SK-N-SH (cell line): Measurements from ENCODE around the gene GOLGB1. TPM values are rescaled to one million over a fixed set of nuclear protein-coding genes. Genes with fewer than 3 reads are reported as not detected.

Experiments used
- CTCF ChIA-PET: fragments of 300-600, 350-600 bp; formaldehyde crosslinking; extraction: SDS; loops from one replicate; lab custom pipeline; 2021; lab: Yijun Ruan, JAX
- POLR2A ChIA-PET: fragments of 350-600 bp; sonication (Branson Sonifier 250); formaldehyde crosslinking; extraction: SDS; loops from one replicate; lab custom pipeline; 2020; ENCODE audit warnings: antibody characterized with exemption, inconsistent platforms; lab: Yijun Ruan, JAX
- DNase-seq: peaks from one replicate; pipeline ENCODE4 v3.0.0; 2012
- H2AFZ ChIP-seq: fragments of 200-600 bp; sonication (generic); 2 replicates; pipeline ENCODE4 v1.8.1; 2016; ENCODE audit warnings: antibody characterized with exemption, mild to moderate bottlenecking, low read depth
- H3F3A ChIP-seq: fragments of 200-600 bp; sonication (generic); replicated peaks from 2 replicates; pipeline ENCODE3; 2016; ENCODE audit warnings: antibody characterized with exemption, mild to moderate bottlenecking; ENCODE audit not compliant: insufficient read depth
- H3K27ac ChIP-seq, 2 experiments: fragments of 200-500 bp in 1 of 2; fragments of 200-600 bp in 1 of 2; sonication (Bioruptor generic) in 1 of 2; sonication (generic), shearing (Covaris generic) in 1 of 2; 2 replicates each; pipeline versions ENCODE4 v1.5.1 to v1.6.1; 2014 to 2016; ENCODE audit warnings: low read depth in 2 of 2, inconsistent platforms in 1 of 2, low read length in 1 of 2, mild to moderate bottlenecking in 1 of 2, mixed read lengths in 1 of 2
- H3K27me3 ChIP-seq: fragments of 200-600 bp; sonication (generic), shearing (Covaris generic); 2 replicates; pipeline ENCODE4 v1.6.1; 2016; ENCODE audit warnings: mixed run types; ENCODE audit not compliant: insufficient read depth
- H3K36me3 ChIP-seq, 2 experiments: fragments of 200-500 bp in 1 of 2; fragments of 200-600 bp in 1 of 2; sonication (Bioruptor generic) in 1 of 2; sonication (generic) in 1 of 2; replicated peaks in 1 of 2; 2 replicates each; pipeline versions ENCODE3 to v1.5.1; 2014 to 2016; ENCODE audit warnings: low read length in 1 of 2, mild to moderate bottlenecking in 1 of 2; ENCODE audit not compliant: insufficient read depth in 2 of 2, control insufficient read depth in 1 of 2
- H3K4me1 ChIP-seq, 2 experiments: fragments of 200-500 bp in 1 of 2; fragments of 200-600 bp in 1 of 2; sonication (Bioruptor generic) in 1 of 2; sonication (generic), shearing (Covaris generic) in 1 of 2; 2 replicates each; pipeline versions ENCODE4 v1.5.1 to v1.6.1; 2014 to 2016; ENCODE audit warnings: low read depth in 1 of 2, low read length in 1 of 2, mixed run types in 1 of 2; ENCODE audit not compliant: insufficient read depth in 2 of 2, control insufficient read depth in 1 of 2
- H3K4me2 ChIP-seq: fragments of 200-600 bp; sonication (generic), shearing (Covaris generic); 2 replicates; pipeline ENCODE4 v1.6.1; 2017; ENCODE audit warnings: mixed run types
- H3K4me3 ChIP-seq, 2 experiments: fragments of 200-500 bp in 1 of 2; fragments of 200-600 bp in 1 of 2; sonication (Bioruptor generic) in 1 of 2; sonication (generic), shearing (Covaris generic) in 1 of 2; 2 replicates each; pipeline versions ENCODE4 v1.5.1 to v1.8.1; 2014 to 2016; ENCODE audit warnings: low read depth in 2 of 2, inconsistent platforms in 1 of 2, low read length in 1 of 2, mild to moderate bottlenecking in 1 of 2, mixed read lengths in 1 of 2, moderate library complexity in 1 of 2
- H3K79me2 ChIP-seq: fragments of 200-600 bp; sonication (generic); 2 replicates; pipeline ENCODE4 v1.8.1; 2017; ENCODE audit warnings: mild to moderate bottlenecking; ENCODE audit not compliant: insufficient read depth
- H3K9ac ChIP-seq: fragments of 200-600 bp; sonication (generic); 2 replicates; pipeline ENCODE4 v1.6.1; 2017; ENCODE audit warnings: mixed run types
- H3K9me2 ChIP-seq: fragments of 200-600 bp; sonication (generic); 2 replicates; pipeline ENCODE4 v1.6.1; 2017; ENCODE audit warnings: mixed run types
- H3K9me3 ChIP-seq: fragments of 200-600 bp; sonication (generic); 2 replicates; pipeline ENCODE4 v1.6.1; 2017; ENCODE audit warnings: mixed run types, mild to moderate bottlenecking, moderate library complexity
- H4K20me1 ChIP-seq: fragments of 200-600 bp; sonication (generic); 2 replicates; pipeline ENCODE4 v1.6.1; 2017; ENCODE audit warnings: mild to moderate bottlenecking, mixed run types; ENCODE audit not compliant: insufficient read depth
- CHD2 ChIP-seq: fragments of 150-350 bp; IDR thresholded peaks from 2 replicates; pipeline ENCODE4 v1.6.1; 2018; ENCODE audit warnings: low read length; ENCODE audit not compliant: partially characterized antibody
- ELF1 ChIP-seq: IDR thresholded peaks from 2 replicates; pipeline ENCODE4 v1.4.0; 2012
- EP300 ChIP-seq, 2 experiments: IDR thresholded peaks; 2 replicates each; pipeline versions ENCODE4 v1.4.0 to v1.6.1; 2012; ENCODE audit warnings: borderline replicate concordance in 1 of 2, low read depth in 1 of 2, low read length in 1 of 2
- EZH2phosphoT487 ChIP-seq: fragments of 200-600 bp; sonication (generic); IDR thresholded peaks from 2 replicates; pipeline ENCODE4 v1.6.1; 2017; ENCODE audit warnings: low read depth, mixed run types, mild to moderate bottlenecking, antibody characterized with exemption, moderate library complexity, borderline replicate concordance
- FOSL2 ChIP-seq: IDR thresholded peaks from 2 replicates; pipeline ENCODE4 v1.4.0; 2012; ENCODE audit warnings: low read depth, mild to moderate bottlenecking, moderate library complexity, borderline replicate concordance
- FOXJ3 ChIP-seq: sonication (generic); formaldehyde crosslinking; IDR thresholded peaks from 2 replicates; pipeline ENCODE4 v1.5.1; 2020; ENCODE audit warnings: mild to moderate bottlenecking, missing genetic modification reagents
- GABPA ChIP-seq: IDR thresholded peaks from 2 replicates; pipeline ENCODE4 v1.4.0; 2012; ENCODE audit warnings: low read depth, mild to moderate bottlenecking
- GATA2 ChIP-seq: sonication (generic); formaldehyde crosslinking; IDR thresholded peaks from 2 replicates; pipeline ENCODE4 v1.5.0; 2020; ENCODE audit warnings: mild to moderate bottlenecking, missing genetic modification reagents
- JUND ChIP-seq: IDR thresholded peaks from 2 replicates; pipeline ENCODE4 v1.4.0; 2012
- MAX ChIP-seq: IDR thresholded peaks from 2 replicates; pipeline ENCODE4 v1.4.0; 2012; ENCODE audit warnings: low read depth
- MEF2A ChIP-seq: IDR thresholded peaks from 2 replicates; pipeline ENCODE4 v1.4.0; 2012; ENCODE audit warnings: low read depth, borderline replicate concordance
- NRF1 ChIP-seq: IDR thresholded peaks from 2 replicates; pipeline ENCODE4 v1.6.1; 2012; ENCODE audit warnings: low read depth, mild to moderate bottlenecking, low read length
- RCOR1 ChIP-seq: fragments of 150-350 bp; IDR thresholded peaks from 2 replicates; pipeline ENCODE4 v1.6.1; 2017; ENCODE audit warnings: antibody characterized with exemption, low read length
- RXRA ChIP-seq: IDR thresholded peaks from 2 replicates; pipeline ENCODE4 v1.4.0; 2012; ENCODE audit warnings: low read depth, mild to moderate bottlenecking, borderline replicate concordance
- TAF1 ChIP-seq: IDR thresholded peaks from 2 replicates; pipeline ENCODE4 v1.6.1; 2012; ENCODE audit warnings: low read depth, mild to moderate bottlenecking, low read length, moderate library complexity, borderline replicate concordance
- TCF12 ChIP-seq: IDR thresholded peaks from 2 replicates; pipeline ENCODE4 v1.4.0; 2012
- TEAD4 ChIP-seq: IDR thresholded peaks from 2 replicates; pipeline ENCODE4 v1.4.0; 2012; ENCODE audit warnings: mild to moderate bottlenecking, borderline replicate concordance; ENCODE audit not compliant: insufficient read depth
- USF1 ChIP-seq: IDR thresholded peaks from 2 replicates; pipeline ENCODE4 v1.4.0; 2012; ENCODE audit warnings: low read depth, borderline replicate concordance
- YY1 ChIP-seq: IDR thresholded peaks from 2 replicates; pipeline ENCODE4 v1.4.0; 2012; ENCODE audit warnings: low read depth, mild to moderate bottlenecking
- WGBS: methylation state at CpG from one replicate; pipeline ENCODE4 v1.1.6; 2017; ENCODE audit warnings: low lambda C conversion rate; 5-methylcytosine and 5-hydroxymethylcytosine counted together
- polyA plus RNA-seq, 3 experiments: library from polyadenylated mRNA; depleted of rRNA; stranded (reverse); fragments of >200 nt; gene quantifications; 2 replicates each; pipeline ENCODE4 v1.2.3, GENCODE V29; 2012
- TF ChIP-seq, protein P1 (sequence below): IDR thresholded peaks from 2 replicates; pipeline ENCODE4; 2012

Gene GOLGB1
- polyA plus RNA-seq, 1 of the 3 experiments (the other 2 are of a cell fraction): 10.3 TPM

DNA sequence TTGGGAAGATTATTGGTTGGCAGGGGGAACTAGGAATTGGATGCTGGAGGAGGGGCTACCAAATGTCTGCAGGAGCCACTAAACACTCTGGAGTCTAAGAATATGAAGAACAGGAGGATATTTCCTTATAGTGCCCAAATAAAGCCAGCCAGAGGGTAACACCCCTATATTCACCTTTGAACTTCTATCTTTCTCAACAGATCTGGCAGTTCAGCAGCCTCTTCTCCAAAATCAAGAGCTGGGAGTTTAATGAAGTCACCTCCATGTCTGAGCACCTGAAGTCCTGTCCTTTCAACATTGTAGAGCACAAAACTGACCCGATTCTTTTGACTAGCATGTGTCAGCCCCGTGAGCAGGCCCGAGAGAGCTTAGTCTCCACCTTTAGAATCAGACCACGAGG lies 123.0 kb downstream of the GOLGB1 start:
- no peak for DNase-seq
- H3K4me1 ChIP-seq: no peaks in the 10 kb centered on the region
- H2AFZ ChIP-seq: no peak overlapping the region
- H3K9ac ChIP-seq: no peak overlapping the region
- no peaks in the 10 kb centered on the region for H3K9me3 ChIP-seq
- H4K20me1 ChIP-seq: no peaks in the 10 kb centered on the region
- H3K4me3 ChIP-seq: no peak overlapping the region
- no peak overlapping the region for H3K4me2 ChIP-seq
- WGBS: 48% methylated on average over 4 of the region's 4 CpGs
- ChIA-PET CTCF (no interaction called here), POLR2A (no interaction called here)
- no peaks in the 10 kb centered on the region for H3F3A ChIP-seq
- no peaks in the 10 kb centered on the region for H3K9me2 ChIP-seq
- no peaks in the 10 kb centered on the region for H3K36me3 ChIP-seq
- no peak for TF ChIP-seq EP300 (IDR thresholded peaks at IDR 0.05; ENCODE audit: borderline replicate concordance in 1 of 2, low read depth in 1 of 2, low read length in 1 of 2)
- TF ChIP-seq CHD2: no peak
- TF ChIP-seq MAX: no peak
- TF ChIP-seq JUND: no peak
- no peak for TF ChIP-seq FOSL2
- no peak for TF ChIP-seq USF1
- no peak for TF ChIP-seq GATA2 (CRISPR knock-in tag)
- TF ChIP-seq TAF1: no peak
- TF ChIP-seq TEAD4: no peak
- no peak for TF ChIP-seq GABPA
- TF ChIP-seq ELF1: no peak
- TF ChIP-seq, protein P1, sequence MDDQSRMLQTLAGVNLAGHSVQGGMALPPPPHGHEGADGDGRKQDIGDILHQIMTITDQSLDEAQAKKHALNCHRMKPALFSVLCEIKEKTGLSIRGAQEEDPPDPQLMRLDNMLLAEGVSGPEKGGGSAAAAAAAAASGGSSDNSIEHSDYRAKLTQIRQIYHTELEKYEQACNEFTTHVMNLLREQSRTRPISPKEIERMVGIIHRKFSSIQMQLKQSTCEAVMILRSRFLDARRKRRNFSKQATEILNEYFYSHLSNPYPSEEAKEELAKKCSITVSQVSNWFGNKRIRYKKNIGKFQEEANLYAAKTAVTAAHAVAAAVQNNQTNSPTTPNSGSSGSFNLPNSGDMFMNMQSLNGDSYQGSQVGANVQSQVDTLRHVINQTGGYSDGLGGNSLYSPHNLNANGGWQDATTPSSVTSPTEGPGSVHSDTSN: no peak
- no peak for TF ChIP-seq EZH2phosphoT487
- H3K79me2 ChIP-seq: no peaks in the 10 kb centered on the region
- H3K27ac ChIP-seq: no peak overlapping the region
- H3K27me3 ChIP-seq: peaks cover 5% of the 10 kb centered on the region

GRCh38 chr3:121624147-121624899 lies 125.2 kb downstream of the GOLGB1 start:
- CTCF ChIA-PET: no interaction called here
- no peak overlapping the region for H3K4me2 ChIP-seq
- H3K9ac ChIP-seq: no peak overlapping the region
- no peaks in the 10 kb centered on the region for H3F3A ChIP-seq
- no peaks in the 10 kb centered on the region for H4K20me1 ChIP-seq
- H3K9me3 ChIP-seq: no peaks in the 10 kb centered on the region
- no peaks in the 10 kb centered on the region for H3K27me3 ChIP-seq
- TF ChIP-seq YY1: no peak
- TF ChIP-seq RXRA: no peak
- TF ChIP-seq TCF12: no peak
- no peak for TF ChIP-seq MEF2A
- no peak for TF ChIP-seq GATA2 (CRISPR knock-in tag)
- TF ChIP-seq NRF1: no peak
- TF ChIP-seq FOSL2: no peak
- TF ChIP-seq MAX: no peak
- TF ChIP-seq FOXJ3 (CRISPR knock-in tag): no peak
- TF ChIP-seq RCOR1: no peak
- TF ChIP-seq, all 33 proteins: peak for 0
- H3K36me3 ChIP-seq: no peaks in the 10 kb centered on the region
- no peak overlapping the region for H2AFZ ChIP-seq
- POLR2A ChIA-PET: no interaction called here
- no peak for DNase-seq
- H3K4me1 ChIP-seq: peaks cover 0 to 5% of the 10 kb centered on the region in 2 experiments; a peak in 1 of 4 replicates
- H3K27ac ChIP-seq: no peak overlapping the region
- H3K4me3 ChIP-seq: no peak overlapping the region
- H3K9me2 ChIP-seq: no peaks in the 10 kb centered on the region
- 49% methylated on average over 14 of the region's 14 CpGs for WGBS
- H3K79me2 ChIP-seq: no peaks in the 10 kb centered on the region
